GM19372 (cell line): ENCODE results near the gene ITGB5.

Experiments used
- ATAC-seq: cut with Tn5 transposase; IDR thresholded peaks from one replicate; pipeline ENCODE4 v1.9.1; 2021; ENCODE audit warnings: mild to moderate bottlenecking, low read depth, moderate library complexity; ENCODE audit not compliant: unreplicated experiment

ITGB5 gene

GRCh38 chr3:124818398-124819091 is 68.6 kb downstream of the ITGB5 start:
- no peak for ATAC-seq

- no peak for ATAC-seq
These were observed 70.1 kb downstream of the ITGB5 start for GRCh38 chr3:124817079-124817478.

DNA sequence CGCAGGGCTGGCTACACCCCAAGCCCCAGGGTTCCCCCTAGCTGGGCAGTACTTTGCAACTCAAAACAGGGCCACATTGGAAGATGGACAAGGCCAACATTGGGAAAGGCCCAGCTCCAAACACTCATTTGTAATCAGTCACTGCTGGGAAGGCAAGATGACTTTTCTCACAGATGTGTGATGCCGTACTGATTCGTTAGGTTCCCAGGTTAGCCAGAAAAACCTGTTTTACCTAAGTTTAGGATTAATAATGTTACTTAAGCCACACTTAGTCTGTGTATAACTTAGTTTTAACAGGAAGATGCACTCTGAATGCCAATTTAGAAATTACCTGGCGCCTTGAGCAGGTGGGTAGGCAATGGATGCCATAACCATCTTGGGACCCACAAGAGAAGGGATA is 71.0 kb downstream of the ITGB5 start:
- no peak for ATAC-seq

- ATAC-seq: no peak
These were observed 71.4 kb downstream of the ITGB5 start for GRCh38 chr3:124815781-124816180.

DNA sequence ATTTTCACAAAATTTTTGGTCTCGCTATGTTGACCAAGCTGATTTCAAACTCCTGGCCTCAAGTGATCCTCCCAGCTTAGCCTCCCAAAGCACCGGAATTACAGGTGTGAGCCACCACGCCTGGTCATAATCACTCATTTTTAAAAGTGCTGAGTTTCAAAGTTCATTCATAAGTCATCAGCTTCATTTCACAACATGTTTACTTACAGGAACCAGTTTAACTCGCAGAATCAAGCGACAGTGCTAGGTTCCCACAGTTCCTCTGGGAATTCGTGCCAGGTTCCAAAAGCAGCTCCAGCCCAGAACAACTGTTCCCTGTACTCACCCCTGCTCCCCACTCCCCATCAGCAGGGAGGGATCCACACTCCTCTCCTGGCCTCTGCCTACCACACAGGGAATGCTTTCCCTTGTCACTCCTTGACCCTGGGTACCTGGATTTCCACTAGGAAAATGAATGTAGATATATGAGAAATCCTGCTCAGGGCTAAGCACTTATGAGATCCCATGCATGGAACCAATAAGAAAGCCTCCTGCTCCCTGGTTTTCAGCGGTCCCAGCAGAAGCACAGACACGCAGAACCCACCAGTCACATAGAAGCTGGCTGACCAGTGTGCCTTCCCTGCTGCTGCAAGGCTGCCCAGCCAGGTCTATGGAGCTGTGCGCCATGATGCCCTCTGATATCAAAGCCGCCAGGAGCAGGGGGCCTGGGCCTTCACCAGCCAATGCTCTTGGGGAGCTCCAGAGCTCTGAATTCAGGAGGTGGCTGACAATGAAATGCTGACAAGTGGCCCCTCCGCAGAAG is 72.3 kb downstream of the ITGB5 start:
- no peak for ATAC-seq

DNA sequence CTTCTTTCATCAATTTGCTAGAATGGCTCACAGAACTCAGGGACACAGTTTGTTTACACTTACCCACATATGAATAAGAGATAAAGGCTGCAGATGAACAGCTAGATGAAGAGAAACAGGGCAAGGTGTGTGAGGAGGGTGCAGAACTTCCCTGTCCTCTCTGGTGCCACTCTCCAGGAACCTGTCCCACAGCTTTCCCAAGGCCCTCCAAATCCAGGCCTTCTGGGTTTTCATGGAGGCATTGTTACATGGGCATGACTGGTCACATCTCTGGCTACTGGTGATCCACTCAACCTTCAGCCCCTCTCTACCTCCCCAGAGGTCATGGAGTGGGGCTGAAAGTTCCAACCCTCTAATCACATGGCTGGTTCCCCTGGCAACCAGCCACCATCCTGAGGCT is 73.6 kb downstream of the ITGB5 start:
- ATAC-seq: no peak

DNA sequence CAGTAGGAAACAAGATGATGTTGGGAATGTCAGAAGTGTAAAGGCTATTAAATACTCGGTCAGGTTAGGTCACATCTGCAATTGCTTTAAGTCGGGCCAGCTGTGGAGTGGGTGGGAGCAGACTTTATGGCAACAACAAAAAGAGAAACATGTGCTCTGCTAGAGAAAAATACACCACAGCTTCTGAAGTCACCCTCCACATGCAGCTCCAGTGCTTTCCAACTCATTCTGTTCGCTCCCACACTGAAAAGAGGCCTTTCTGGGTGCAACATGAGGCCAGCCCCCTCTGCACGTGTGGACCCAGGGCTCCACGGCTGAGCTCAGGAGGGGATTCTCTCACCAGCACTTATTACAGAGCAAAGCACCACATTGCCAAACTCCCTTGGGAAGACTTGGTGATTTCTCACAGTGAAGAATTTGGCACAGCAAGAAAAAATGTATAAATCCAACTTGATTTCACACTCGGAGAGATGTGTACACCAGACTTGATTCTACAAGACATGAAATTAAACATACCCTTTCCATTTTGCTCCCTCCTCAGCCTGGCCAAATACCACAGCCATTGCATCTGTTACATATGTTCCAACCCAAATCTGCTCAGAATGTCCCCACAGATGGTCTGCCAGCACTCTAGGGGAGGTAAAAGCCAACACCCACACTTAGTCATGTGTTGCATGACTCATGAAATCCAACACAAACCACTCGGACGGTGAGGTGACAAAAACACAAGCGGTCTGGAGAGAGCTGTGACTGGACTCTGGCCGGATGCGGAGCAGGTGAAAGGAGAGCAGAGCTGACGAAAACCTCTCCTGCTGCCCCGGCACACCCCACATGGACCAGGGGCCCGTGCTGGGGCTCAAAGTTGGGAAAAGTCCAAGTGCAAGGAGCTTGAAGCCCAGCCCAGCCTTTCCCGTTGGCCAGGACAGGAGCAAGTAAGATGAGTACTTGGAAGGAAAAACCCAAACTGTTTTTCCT is 74.6 kb downstream of the ITGB5 start:
- ATAC-seq: no peak

DNA sequence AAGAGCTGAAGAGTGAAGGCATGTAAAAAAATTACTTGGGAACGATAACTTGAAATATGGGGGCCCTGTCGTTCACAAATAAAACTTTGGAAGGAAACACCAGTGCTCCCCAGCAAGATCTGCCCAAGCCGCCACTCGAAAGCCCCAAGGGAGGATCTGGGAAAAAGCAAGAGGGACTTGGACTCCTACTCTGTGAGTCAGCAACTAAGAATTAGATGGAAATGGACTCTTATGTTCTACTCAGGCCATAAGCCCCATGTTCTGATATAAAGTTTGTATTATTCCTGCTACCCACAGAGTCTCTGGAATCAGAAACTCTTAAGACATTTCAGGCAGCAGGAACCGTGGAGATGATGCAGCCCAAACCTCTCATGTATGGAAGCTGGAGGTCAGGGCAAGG is 75.7 kb downstream of the ITGB5 start:
- ATAC-seq: no peak

GRCh38 chr3:124810970-124811369 is 76.2 kb downstream of the ITGB5 start:
- no peak for ATAC-seq

GRCh38 chr3:124809039-124809438 is 78.1 kb downstream of the ITGB5 start:
- ATAC-seq: no peak

- ATAC-seq: no peak
These were observed 81.5 kb downstream of the ITGB5 start for GRCh38 chr3:124805671-124806070.

DNA sequence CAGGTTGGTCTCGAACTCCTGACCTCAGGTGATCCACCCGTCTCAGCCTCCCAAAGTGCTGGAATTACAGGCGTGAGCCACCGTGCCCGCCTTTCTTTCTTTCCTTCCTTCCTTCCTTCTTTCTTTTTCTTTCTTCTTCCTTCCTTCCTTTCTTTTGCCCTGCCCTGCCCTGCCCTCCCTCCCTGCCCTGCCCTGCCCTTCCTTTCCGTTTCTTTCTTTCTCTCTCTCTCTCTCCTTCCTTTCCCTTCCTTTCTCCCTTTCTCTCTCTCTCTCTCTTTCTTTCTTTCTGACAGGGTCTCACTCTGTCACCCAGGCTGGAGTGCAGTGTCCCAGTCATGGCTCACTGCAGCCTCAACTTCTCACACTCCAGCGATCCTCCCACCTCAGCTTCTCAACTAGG is 82.3 kb downstream of the ITGB5 start:
- no peak for ATAC-seq

DNA sequence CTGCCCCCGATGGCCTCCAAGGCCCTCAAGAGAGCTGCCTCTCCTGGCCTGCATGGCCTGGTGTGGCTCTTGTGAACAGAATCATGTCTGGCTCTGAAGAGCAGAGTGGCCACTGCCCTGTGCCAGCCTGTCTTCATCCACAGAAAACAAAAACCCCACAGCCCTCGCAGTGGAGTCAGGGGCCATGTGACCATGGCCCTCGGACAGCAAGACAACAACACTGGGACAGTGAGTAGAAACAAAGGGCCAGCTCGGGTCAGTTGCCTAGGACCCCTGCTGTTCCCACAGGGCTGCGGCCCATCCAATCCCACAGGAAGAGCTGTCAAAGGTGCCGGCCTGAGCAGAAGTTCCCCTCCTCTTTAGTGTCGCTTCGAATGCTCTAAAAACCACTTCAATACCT is 84.5 kb downstream of the ITGB5 start:
- no peak for ATAC-seq

GRCh38 chr3:124802061-124802698 is 85.0 kb downstream of the ITGB5 start:
- ATAC-seq: no peak

DNA sequence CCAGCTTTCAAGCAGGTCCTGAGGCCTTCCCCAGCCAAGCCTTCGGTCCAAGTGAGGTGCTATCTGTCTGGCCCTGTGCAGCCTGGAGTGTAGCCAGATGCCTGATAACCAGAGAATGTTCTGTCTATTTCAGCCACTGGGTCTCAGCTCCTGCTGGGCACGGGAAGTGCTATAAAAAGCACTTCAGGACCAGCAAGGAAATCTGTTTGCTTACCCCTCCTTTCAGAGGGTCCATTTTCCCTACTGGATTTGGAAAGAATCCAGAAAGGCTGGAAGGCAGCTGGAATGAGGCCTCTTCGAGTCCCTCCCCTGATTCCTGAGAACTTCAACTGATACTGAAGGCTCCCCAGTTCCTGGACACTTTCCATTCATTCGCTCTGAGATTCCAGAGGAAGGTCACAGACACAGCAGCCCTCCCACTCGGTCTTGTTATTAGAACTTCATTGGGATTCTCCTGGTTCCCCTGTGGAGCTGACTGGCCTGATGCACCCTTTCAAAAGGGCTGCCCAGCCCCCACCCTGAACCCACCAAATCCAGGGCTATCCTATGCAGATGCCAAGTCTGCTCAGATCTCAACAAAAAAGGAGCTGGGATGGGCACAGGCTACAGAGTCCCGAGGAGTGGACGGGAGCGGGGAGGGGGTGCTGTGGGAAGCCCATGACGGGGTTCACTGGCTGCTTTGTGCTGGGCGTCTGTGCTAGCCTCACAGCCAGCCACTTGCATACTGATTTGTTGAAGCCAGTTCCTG is 86.5 kb downstream of the ITGB5 start:
- no peak for ATAC-seq

DNA sequence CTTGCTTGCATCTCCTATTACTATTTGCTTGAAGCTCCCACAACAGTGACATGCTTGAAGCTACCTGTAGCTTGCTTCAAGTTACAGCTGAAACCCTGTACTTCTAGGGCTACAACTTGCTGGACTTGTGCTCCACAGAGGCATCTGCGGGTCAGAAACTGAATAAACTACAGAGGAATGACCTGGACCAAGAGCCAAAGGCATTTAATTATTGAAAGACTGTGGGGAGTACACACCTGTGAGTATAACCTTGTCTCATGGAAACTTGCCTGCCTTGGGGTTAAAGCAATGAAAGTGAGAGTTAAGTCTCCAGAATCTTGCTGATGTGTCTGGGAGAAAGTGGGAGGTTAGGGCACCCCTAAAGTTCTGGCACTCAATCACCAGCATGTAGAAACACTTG is 87.1 kb downstream of the ITGB5 start:
- no peak for ATAC-seq

GRCh38 chr3:124799676-124800075 is 87.5 kb downstream of the ITGB5 start:
- no peak for ATAC-seq

GRCh38 chr3:124797426-124797945 is 89.7 kb downstream of the ITGB5 start:
- ATAC-seq: no peak

DNA sequence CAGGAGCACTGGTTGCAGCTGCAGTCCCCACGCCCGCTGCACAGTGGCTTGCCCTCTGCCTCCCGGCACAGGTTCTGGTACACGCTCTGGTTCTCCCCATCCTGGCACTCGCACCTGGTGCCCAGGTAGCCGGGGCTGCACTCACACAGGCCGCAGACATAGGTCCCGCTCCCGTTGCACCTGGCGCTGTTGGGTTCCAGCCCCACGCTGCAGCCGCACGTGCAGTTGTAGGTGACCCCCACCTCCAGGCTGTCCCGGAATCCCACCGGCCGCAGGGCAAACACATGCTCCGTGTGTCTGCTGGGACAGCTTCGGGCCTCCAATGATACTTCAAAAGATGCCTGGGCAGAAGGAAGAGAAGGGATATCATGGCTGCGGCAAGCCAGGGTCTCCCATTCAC is 90.7 kb downstream of the ITGB5 start:
- ATAC-seq: no peak
